Erythroblast (primary cell): Measurements from ENCODE around the gene POLD1.

Source experiments
- GATA1 ChIP-seq: IDR thresholded peaks from 2 replicates; pipeline ENCODE4 v1.6.1; 2011; ENCODE audit warnings: low read depth, mild to moderate bottlenecking, control low read depth, low read length, moderate library complexity
- POLR2A ChIP-seq: IDR thresholded peaks from 2 replicates; pipeline ENCODE4 v1.6.1; 2011; ENCODE audit warnings: mild to moderate bottlenecking, low read length

DNA sequence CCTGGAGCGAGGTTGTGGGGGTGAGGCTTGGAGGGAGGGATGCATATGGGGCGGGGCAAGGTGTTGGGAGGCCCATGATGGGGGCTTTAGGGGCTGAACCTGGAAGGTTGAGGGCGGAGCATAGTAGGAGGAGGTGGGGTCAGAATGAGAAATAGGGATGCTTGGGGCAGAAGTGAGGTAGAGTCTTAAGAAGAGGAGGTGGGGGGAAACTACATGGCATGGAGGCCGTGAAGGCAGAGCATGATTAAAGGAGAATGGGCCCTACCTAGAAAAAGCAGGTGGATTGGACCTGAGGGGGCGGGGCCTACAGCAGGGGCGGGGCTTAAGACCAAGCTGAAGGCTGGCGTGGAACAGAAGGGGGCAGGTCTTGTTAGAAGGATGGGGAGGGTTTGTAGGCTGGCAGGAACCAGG is 7.1 kb upstream of the POLD1 start:
- no peak for TF ChIP-seq POLR2A
- TF ChIP-seq GATA1 = no peak
